OCI-LY7 (cell line): ENCODE data around the gene BPGM.

Experiments
- CTCF ChIP-seq: fragments of 200-600 bp; sonication (generic); conservative IDR thresholded peaks from 2 replicates; pipeline ENCODE4 v1.5.1; 2014; ENCODE audit warnings: mild to moderate bottlenecking, antibody characterized with exemption, low read length, moderate library complexity, mixed read lengths
- EZH2phosphoT487 ChIP-seq: fragments of 200-600 bp; sonication (generic); IDR thresholded peaks from 2 replicates; pipeline ENCODE4 v1.6.1; 2018; ENCODE audit warnings: low read depth, borderline replicate concordance, mild to moderate bottlenecking, mixed run types, antibody characterized with exemption, low read length, moderate library complexity, mixed read lengths

- TF ChIP-seq CTCF (peak; percentile 64), EZH2phosphoT487 (no peak)
These were observed 78.0 kb downstream of the BPGM start for GRCh38 chr7:134724606-134725005.
